Hippocampal formation (tissue), 2 donors: ENCODE results near the gene IRF2.

Experiments
- DNase-seq, 2 donors: peaks; one replicate each; lab custom pipeline; 2025; lab: John Stamatoyannopoulos, UW

Gene IRF2

GRCh38 chr4:184368290-184368689 is 106.1 kb downstream of the IRF2 start:
- DNase-seq, result no peak

GRCh38 chr4:184364100-184364921 is 110.0 kb downstream of the IRF2 start:
- DNase-seq, result no peak

- no peak for DNase-seq
Measured at GRCh38 chr4:184363258-184363657, 111.1 kb downstream of the IRF2 start.

- DNase-seq, result no peak
Measured at GRCh38 chr4:184362396-184362795, 112.0 kb downstream of the IRF2 start.

GRCh38 chr4:184361443-184361842 is 112.9 kb downstream of the IRF2 start:
- no peak for DNase-seq

- no peak for DNase-seq
Measured at GRCh38 chr4:184359888-184360287, 114.5 kb downstream of the IRF2 start.

GRCh38 chr4:184358521-184359232 is 115.7 kb downstream of the IRF2 start:
- DNase-seq, result no peak

GRCh38 chr4:184357772-184358171 is 116.6 kb downstream of the IRF2 start:
- no peak for DNase-seq

- DNase-seq, result no peak
Measured at GRCh38 chr4:184357165-184357564, 117.2 kb downstream of the IRF2 start.

GRCh38 chr4:184356366-184356765 is 118.0 kb downstream of the IRF2 start:
- DNase-seq, result no peak

- DNase-seq, result no peak
Measured at GRCh38 chr4:184355857-184356256, 118.5 kb downstream of the IRF2 start.

GRCh38 chr4:184355111-184355604 is 119.2 kb downstream of the IRF2 start:
- DNase-seq, result peak; percentile 24 to 40

GRCh38 chr4:184352891-184353290 is 121.5 kb downstream of the IRF2 start:
- no peak for DNase-seq

- DNase-seq, result no peak
Measured at GRCh38 chr4:184351560-184352451, 122.5 kb downstream of the IRF2 start.

- no peak for DNase-seq
Measured at GRCh38 chr4:184350964-184351363, 123.4 kb downstream of the IRF2 start.

GRCh38 chr4:184350213-184350817 is 124.0 kb downstream of the IRF2 start:
- DNase-seq, result no peak

GRCh38 chr4:184349283-184350039 is 124.9 kb downstream of the IRF2 start:
- DNase-seq, result no peak

GRCh38 chr4:184348311-184349233 is 125.8 kb downstream of the IRF2 start:
- no peak for DNase-seq
